Measurements from ENCODE around the gene VWA7. TPM values are rescaled to one million over a fixed set of nuclear protein-coding genes. Genes with fewer than 3 reads are reported as not detected.

VWA7 gene
- total RNA-seq, 2 donors from 2014 or later, result 0.68 to 0.78 TPM

DNA sequence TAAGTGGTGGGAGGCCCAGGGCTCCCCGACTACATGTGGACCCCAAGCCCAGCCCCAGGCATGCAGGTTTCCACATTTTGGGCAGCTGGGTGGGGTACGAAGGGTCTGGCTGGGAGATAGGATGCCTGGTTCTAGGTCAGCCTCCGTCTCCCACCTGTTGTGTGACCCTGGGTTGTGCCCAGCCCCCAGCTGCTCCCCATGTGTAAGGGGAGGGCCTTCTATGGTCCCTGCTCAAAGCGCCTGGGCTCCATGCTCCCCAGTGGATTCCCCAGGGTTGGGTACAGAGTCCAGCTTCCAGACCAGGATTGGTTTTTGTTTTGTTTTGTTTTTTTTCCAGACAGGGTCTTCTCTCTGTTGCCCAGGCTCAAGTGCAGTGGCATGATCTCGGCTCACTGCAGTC lies 1.1 kb upstream of the VWA7 start:
- H3K9me3 ChIP-seq, result no peaks in the 10 kb centered on the region
- no peak for DNase-seq (ENCODE audit: low spot score)

DNA sequence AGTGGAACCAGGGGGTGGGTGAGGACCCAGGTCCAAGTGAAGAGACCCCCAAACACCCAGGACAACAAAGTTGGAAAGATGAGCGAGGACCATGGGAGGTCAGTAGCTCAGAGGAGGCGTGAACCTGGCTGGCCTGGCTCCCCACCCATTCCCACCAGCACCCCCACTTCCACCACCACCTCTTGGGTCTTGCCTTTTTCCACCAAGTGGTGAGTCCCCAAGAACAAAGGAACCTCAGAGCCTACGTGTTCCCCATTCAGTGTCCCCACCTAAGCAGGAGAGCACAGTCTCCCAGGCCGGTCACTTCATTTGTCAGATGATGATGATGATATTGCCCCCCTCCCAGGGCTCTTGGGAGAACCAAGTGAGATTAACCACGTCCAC lies 531 bp upstream of the VWA7 start:
- Histone ChIP-seq H3K27me3 (replicated peaks; ENCODE audit: insufficient read depth) (no peaks in the 10 kb centered on the region), H3K27ac (no peak overlapping the region), H3K9me3 (no peaks in the 10 kb centered on the region), H3K4me3 (no peak overlapping the region), H3K4me1 (ENCODE audit: control insufficient read depth in 1 of 2, low read depth in 2 of 2) (peaks cover 6 to 9% of the 10 kb centered on the region in 2 donors), H3K36me3 (peaks cover 23% of the 10 kb centered on the region)
- no peak for TF ChIP-seq CTCF (IDR thresholded peaks at IDR 0.05)
- ATAC-seq (ENCODE audit: insufficient number of reproducible peaks, low FRiP score, low read depth), result no peak
- no peak for DNase-seq (ENCODE audit: low spot score)

More for the DNA sequence above, 1.1 kb upstream of the VWA7 start:
- Histone ChIP-seq H3K27ac (no peak overlapping the region), H3K4me1 (ENCODE audit: control insufficient read depth in 1 of 2, low read depth in 2 of 2) (peaks cover 6 to 9% of the 10 kb centered on the region in 2 donors), H3K36me3 (peaks cover 28% of the 10 kb centered on the region), H3K27me3 (replicated peaks; ENCODE audit: insufficient read depth) (no peaks in the 10 kb centered on the region), H3K4me3 (no peak overlapping the region)
- TF ChIP-seq CTCF (IDR thresholded peaks at IDR 0.05), result no peak
- no peak for ATAC-seq (ENCODE audit: insufficient number of reproducible peaks, low FRiP score, low read depth)

GRCh38 chr6:31776485-31776988 lies 591 bp downstream of the VWA7 start:
- H3K27ac ChIP-seq, result no peak overlapping the region
- ATAC-seq (ENCODE audit: insufficient number of reproducible peaks, low FRiP score, low read depth), result no peak
- no peaks in the 10 kb centered on the region for H3K27me3 ChIP-seq (replicated peaks; ENCODE audit: insufficient read depth)
- H3K9me3 ChIP-seq, result no peaks in the 10 kb centered on the region
- H3K4me1 ChIP-seq (ENCODE audit: control insufficient read depth in 1 of 2, low read depth in 2 of 2), result peaks cover 6 to 9% of the 10 kb centered on the region in 2 donors
- H3K4me3 ChIP-seq, result peak overlapping the region; percentile 46
- H3K36me3 ChIP-seq, result peaks cover 17% of the 10 kb centered on the region
- no peak for DNase-seq (ENCODE audit: low spot score)
- TF ChIP-seq CTCF (IDR thresholded peaks at IDR 0.05), result no peak

DNA sequence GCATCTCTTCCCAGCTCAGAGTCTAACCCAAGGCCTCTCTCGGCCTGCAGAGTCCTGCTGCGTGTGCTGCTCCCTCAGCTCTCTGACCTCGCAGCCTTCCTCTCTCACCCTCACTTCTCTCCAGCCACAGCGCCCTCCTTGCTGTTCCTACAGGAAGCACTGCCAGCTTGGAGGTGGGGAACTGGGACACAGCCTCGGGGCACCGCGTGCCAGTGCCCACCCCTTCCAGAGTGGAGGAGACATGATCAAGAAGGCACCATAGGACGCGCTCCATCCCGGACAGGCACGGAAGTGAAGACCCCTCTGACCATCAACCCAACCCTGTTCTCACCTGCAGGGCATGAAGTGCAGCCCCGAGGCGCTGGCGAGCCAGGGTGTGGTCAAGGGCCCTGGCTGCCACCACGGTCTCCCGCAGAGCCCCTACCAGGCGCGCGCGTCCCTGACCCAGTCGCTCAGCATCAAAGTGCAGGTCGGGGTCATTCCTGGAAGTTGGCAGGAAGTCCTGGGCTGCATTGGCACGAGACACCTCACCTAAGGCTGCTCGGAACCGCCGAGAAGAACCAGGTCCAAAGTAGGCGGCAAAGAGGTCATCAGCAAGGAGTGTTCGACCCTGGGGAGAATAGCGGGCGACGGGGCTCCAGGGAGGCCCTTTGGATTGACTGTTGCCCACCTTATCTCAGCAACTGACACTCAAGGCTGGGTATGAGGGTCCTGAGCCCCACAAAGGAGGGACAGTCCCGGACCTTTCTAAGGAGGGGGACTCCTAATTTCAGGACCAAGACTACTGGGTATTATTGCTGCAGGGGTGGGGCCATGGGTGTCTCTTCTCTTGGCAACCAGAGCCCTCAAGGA lies 1.3 kb downstream of the VWA7 start:
- ATAC-seq (ENCODE audit: insufficient number of reproducible peaks, low FRiP score, low read depth), result no peak
- TF ChIP-seq CTCF (IDR thresholded peaks at IDR 0.05), result no peak
- no peak for DNase-seq (ENCODE audit: low spot score)
- Histone ChIP-seq H3K9me3 (no peaks in the 10 kb centered on the region), H3K4me1 (ENCODE audit: control insufficient read depth in 1 of 2, low read depth in 2 of 2) (peaks cover 6 to 9% of the 10 kb centered on the region in 2 donors), H3K27me3 (replicated peaks; ENCODE audit: insufficient read depth) (no peaks in the 10 kb centered on the region), H3K27ac (no peak overlapping the region), H3K4me3 (no peak overlapping the region), H3K36me3 (peaks cover 12% of the 10 kb centered on the region)

GRCh38 chr6:31775184-31775583 lies 1.9 kb downstream of the VWA7 start:
- H3K27ac ChIP-seq, result no peak overlapping the region
- no peak for DNase-seq (ENCODE audit: low spot score)
- peaks cover 6 to 9% of the 10 kb centered on the region in 2 donors for H3K4me1 ChIP-seq (ENCODE audit: control insufficient read depth in 1 of 2, low read depth in 2 of 2)
- ATAC-seq (ENCODE audit: insufficient number of reproducible peaks, low FRiP score, low read depth), result no peak
- H3K4me3 ChIP-seq, result no peak overlapping the region
- H3K36me3 ChIP-seq, result peaks cover 5% of the 10 kb centered on the region
- H3K27me3 ChIP-seq (replicated peaks; ENCODE audit: insufficient read depth), result no peaks in the 10 kb centered on the region
- no peak for TF ChIP-seq CTCF (IDR thresholded peaks at IDR 0.05)
- H3K9me3 ChIP-seq, result no peaks in the 10 kb centered on the region
